ENCODE results near the gene RAD51B.

The RAD51B gene

DNA sequence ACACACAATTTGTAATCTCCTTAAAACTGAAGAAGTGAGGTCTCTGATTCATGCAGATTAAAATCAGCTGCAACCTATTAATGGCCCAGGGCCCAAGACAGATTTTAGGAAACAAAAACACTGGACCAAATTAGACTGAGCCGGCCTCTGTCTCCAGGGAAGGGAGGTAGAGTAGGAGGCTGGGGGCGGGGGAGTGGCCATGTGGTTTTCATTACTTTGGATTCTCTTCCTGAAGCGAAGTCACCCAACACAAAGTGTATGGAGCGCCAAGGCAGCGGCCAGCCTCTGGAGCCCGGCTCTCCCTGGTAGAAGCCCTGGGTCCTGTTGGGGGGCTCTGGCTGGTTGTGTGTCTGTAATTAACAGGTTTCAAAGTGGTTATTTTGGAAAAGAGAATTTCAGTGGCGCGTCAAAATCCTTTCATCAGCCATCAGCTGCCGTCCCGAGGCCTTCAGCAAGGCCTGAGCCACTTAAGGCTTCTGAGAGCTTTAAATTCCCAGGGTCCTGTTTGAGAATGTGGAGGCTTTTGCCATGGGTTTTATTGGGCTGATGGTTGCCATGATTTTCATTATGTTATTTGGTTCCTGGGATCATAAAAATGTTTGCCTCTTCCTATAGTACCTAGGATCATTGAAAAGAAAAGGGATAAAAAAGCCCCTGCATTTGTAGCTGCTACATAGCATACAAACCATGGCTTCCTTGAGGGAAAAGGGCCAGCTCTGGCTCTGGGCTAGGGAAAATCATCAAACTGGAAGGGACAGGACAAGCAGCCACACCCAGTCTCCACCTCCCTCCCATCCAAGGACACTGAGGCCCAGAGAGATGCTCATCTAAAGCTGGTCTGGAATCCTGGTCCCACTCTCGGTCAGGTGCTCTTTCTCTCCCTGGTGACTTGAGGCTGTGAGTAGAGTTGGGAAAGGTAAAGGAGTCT lies 690.9 kb downstream of the RAD51B start:
- Mint-ChIP-seq H3K27me3 (ENCODE audit: low read depth) (no peaks in the 10 kb centered on the region), H3K27ac (no peak overlapping the region), H3K9me3 (no peaks in the 10 kb centered on the region), H3K4me3 (no peak overlapping the region), H3K4me1 (ENCODE audit: low read depth) (peaks cover 34% of the 10 kb centered on the region), H3K36me3 (ENCODE audit: low read depth) (no peaks in the 10 kb centered on the region)

DNA sequence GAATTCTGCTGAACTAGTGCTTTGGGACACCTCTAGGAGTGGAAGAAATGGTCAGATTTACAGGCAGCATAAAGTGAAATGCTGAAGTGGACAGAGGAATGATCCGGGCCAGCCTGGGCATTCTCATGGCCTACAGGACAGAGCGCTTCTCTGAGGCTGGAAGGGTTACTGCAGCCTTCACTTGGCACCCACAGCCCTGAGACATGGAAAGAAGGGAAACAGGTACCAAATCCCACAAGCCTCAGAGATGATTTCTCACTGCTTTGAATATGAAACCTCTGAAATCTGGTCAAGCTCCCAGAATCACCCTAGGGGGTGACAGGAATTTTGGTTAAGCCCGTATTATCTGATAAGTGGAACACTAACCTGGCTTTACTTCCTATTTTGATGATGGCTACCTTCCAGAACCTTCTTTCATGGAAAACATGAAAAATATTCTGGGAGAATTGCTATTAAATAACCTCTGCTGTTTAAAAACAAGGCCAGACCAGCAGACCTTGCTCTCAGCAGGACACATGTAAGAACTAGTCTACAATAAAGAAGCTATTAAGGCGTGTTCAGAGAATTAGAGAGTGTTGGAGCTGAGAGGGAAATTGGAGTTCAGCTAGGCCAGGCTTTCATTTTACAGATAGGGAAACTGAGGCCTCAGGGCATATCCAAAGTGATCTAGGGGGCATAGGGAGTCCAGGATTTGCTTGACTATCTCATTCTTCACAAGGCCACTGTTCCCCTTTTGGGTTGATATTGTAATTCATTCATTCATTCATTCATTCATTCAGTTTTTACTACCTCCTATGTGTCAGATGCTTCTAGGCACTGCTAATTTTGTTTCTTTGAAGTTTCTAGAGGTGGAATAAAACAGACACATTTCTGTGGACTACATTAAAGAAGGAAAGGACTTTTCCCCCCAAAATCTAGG lies 691.8 kb downstream of the RAD51B start:
- Mint-ChIP-seq H3K4me1 (ENCODE audit: low read depth) (peaks cover 29% of the 10 kb centered on the region), H3K27me3 (ENCODE audit: low read depth) (no peaks in the 10 kb centered on the region), H3K27ac (no peak overlapping the region), H3K9me3 (no peaks in the 10 kb centered on the region), H3K36me3 (ENCODE audit: low read depth) (no peaks in the 10 kb centered on the region), H3K4me3 (no peak overlapping the region)

DNA sequence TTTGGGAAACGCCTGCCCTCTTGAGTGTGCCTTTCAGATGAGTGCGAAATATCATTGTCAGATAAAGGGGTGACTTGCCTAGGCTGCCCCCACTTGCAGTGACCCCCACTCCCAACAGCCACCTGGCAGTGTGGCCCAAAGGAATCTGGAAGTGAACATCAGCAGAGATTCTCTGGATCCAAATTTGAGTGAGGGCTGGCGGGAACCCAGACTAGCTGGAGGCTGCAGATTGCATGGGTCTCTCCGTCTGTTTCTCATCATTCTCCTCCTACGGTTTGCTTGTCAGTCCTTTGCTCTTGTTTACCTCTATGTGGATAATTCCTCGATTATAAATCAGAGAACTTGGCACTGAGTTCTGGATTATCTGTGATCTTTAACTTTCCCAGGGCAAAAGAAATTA lies 692.5 kb downstream of the RAD51B start:
- no peak overlapping the region for H3K4me3 Mint-ChIP-seq
- H3K4me1 Mint-ChIP-seq (ENCODE audit: low read depth), result peaks cover 22% of the 10 kb centered on the region
- no peak overlapping the region for H3K27ac Mint-ChIP-seq

DNA sequence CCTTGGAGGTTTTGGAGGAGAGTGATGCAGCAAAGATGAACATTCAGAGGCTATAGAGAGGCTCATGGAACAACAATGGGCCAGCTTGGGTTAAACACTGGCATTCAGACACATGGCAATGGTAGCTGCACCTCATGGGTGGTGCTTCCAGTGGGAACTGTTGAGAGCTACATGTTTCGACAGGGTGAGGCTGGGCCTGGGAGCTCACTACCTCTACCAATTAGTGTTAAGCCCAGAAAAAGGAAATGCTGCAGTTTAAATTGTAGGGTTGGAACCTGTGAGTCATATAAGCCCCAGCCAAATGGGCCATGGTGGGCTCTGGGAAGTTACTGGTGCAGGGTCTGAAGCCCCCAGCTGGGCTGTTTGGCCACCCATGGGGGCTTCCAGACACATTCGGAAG lies 693.6 kb downstream of the RAD51B start:
- no peaks in the 10 kb centered on the region for H3K36me3 Mint-ChIP-seq (ENCODE audit: low read depth)
- H3K27ac Mint-ChIP-seq, result no peak overlapping the region
- H3K9me3 Mint-ChIP-seq, result no peaks in the 10 kb centered on the region
- peaks cover 11% of the 10 kb centered on the region for H3K4me1 Mint-ChIP-seq (ENCODE audit: low read depth)
- no peak overlapping the region for H3K4me3 Mint-ChIP-seq
- H3K27me3 Mint-ChIP-seq (ENCODE audit: low read depth), result no peaks in the 10 kb centered on the region

More for the DNA sequence above, 692.5 kb downstream of the RAD51B start:
- Mint-ChIP-seq H3K9me3 (no peaks in the 10 kb centered on the region), H3K36me3 (ENCODE audit: low read depth) (no peaks in the 10 kb centered on the region), H3K27me3 (ENCODE audit: low read depth) (no peaks in the 10 kb centered on the region)

DNA sequence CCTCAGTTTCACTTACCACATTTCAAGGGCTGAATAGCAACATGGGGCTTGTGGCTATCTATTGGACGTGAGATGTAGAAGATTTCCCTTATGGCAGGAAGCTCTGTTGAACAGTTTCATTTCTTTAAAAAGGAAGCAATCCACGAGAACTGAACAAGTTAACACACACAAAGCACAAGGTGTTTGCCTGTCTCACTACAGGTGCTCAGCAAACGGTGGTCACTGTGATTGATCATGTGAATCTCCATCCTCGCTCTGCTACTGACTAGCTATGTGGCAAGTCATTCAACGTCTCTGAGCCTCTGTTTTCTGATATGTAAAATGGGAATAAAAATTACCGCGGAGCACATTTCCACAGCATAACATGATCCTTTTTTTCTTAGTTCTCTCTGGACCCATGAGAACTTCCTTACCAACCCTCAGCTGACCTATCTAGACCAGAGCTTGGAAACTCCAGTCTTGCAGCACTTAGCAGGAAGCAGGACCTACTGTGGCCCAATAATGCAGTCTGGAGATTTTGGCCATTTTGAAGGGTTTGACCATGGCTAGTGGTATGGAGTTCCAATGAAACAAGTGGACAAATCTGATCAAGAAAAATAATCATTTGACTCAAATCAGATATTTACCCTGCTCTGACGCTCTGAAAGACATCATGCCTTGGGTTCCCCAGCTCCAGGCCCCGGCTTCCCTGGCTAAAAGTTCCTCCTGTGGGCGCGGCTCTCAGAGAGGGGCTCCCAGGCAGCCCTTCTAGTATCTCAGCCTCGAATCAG lies 694.4 kb downstream of the RAD51B start:
- Mint-ChIP-seq H3K36me3 (ENCODE audit: low read depth) (no peaks in the 10 kb centered on the region), H3K9me3 (no peaks in the 10 kb centered on the region), H3K27ac (no peak overlapping the region), H3K4me3 (no peak overlapping the region), H3K27me3 (ENCODE audit: low read depth) (no peaks in the 10 kb centered on the region), H3K4me1 (ENCODE audit: low read depth) (peaks cover 11% of the 10 kb centered on the region)

DNA sequence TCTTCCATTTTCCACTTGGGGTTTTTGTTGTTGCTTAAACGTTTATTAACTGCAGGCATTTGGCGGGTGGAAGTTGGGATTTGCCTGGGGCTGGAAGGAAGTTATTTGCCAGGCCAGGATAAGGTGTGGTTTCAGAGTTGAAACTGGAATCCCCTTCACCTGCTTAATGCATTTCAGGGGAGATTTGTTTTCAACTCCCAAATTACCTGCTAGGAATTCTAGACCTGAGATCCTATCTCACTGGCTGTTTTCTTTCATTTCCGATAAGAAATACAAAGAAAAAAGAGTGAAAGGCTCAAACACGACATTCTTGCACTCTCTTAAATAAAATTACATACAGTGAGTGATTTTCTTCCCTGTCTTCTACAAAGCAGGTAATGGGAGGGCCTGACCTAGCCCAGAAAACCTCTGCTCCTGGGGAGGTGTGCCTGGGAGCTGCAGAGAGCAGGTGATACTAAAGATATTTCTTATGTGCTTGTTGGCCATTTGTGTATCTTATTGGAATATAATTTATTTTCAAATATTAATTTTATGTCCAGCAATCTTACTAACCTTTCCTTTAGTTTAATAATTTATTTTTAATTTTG lies 695.1 kb downstream of the RAD51B start:
- H3K4me1 Mint-ChIP-seq (ENCODE audit: low read depth), result peaks cover 11% of the 10 kb centered on the region
- no peak overlapping the region for H3K27ac Mint-ChIP-seq
- no peaks in the 10 kb centered on the region for H3K27me3 Mint-ChIP-seq (ENCODE audit: low read depth)
- H3K9me3 Mint-ChIP-seq, result no peaks in the 10 kb centered on the region
- no peaks in the 10 kb centered on the region for H3K36me3 Mint-ChIP-seq (ENCODE audit: low read depth)
- H3K4me3 Mint-ChIP-seq, result no peak overlapping the region

DNA sequence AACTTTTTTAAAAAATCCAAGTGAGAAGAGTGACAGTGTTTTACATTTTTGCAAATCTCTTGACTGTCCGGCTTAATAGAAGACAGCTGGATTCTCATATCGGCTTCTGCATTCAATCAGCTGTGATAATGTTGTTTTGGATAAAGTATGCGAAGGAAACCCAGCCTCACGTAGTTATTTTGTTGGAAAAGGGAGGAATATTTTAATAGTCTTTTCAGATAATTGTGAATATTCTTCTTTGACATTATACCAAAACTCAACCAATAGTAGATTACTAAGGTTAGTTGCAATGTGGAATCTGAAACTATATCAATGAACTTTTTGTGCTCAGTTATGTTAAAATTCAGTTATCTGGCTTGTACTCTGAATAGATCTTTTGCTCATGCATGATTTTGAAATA lies 696.8 kb downstream of the RAD51B start:
- H3K27ac Mint-ChIP-seq, result no peak overlapping the region
- no peaks in the 10 kb centered on the region for H3K9me3 Mint-ChIP-seq
- H3K4me3 Mint-ChIP-seq, result no peak overlapping the region
- H3K27me3 Mint-ChIP-seq (ENCODE audit: low read depth), result no peaks in the 10 kb centered on the region
- H3K36me3 Mint-ChIP-seq (ENCODE audit: low read depth), result no peaks in the 10 kb centered on the region
- peaks cover 11% of the 10 kb centered on the region for H3K4me1 Mint-ChIP-seq (ENCODE audit: low read depth)

DNA sequence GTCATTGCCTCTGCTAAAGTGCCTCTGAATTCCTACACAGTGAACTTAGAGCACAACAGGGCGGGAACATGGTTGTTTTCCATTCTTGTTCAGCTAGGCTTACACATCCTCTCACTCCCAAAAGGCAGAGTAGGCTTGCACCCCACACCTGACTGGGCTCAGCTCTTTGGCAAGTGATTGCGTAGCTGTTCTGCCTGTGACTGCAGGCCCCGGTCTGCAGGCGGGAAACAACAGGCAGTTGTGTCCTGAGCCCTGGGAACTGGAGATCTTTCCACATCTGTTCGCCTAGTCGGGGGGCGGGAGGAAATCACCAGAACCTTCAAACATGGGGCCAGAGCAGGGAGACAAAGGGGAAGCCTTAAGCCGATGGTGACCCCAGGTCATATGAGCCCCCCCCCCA lies 698.6 kb downstream of the RAD51B start:
- Mint-ChIP-seq H3K27ac (no peak overlapping the region), H3K27me3 (ENCODE audit: low read depth) (no peaks in the 10 kb centered on the region), H3K4me1 (ENCODE audit: low read depth) (peaks cover 4% of the 10 kb centered on the region)

DNA sequence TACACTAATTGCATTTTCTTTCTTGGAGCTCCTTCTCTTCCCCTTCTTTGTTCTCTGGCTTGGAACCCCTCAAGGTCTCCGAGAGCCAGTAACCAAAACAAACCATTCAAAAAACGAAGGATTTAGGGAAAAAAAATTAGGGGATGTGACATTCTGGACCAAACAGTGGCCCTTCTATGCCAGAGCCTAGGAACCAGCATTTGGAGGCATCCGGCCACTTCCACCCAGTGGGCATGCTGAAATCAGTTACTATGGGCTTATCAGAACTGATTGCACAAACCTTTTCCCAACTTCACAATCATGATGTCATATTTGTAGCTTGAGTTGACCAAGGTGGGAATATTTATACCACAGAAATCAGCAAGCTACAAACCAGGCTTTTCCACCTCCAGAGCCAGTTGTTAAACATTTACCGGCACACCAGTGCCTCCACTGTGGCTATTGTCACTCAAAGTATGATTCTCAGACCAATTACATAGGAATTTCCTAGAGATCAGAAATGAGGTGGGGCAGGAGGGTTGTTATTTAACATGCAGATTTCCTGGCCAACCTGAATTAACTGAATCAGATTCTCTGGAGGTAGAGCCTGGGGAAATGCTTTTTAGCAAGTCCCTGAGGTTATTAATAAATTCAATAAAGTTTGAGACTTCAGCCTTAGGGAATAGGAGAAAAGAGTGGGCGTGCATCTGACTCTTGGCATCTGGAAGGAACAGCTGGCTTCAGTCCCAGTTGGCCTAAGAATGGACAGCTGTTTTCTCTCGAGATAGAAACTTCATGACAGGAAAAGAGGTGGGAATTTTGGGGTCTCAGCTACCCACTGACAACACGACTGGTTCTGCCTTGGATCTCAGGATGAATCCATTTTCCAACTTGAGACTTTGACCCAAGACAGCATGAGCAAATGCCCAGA lies 699.4 kb downstream of the RAD51B start:
- Mint-ChIP-seq H3K9me3 (no peaks in the 10 kb centered on the region), H3K27ac (no peak overlapping the region), H3K27me3 (ENCODE audit: low read depth) (no peaks in the 10 kb centered on the region), H3K4me3 (no peak overlapping the region), H3K4me1 (ENCODE audit: low read depth) (peaks cover 1% of the 10 kb centered on the region), H3K36me3 (ENCODE audit: low read depth) (no peaks in the 10 kb centered on the region)

More for the DNA sequence above, 698.6 kb downstream of the RAD51B start:
- Mint-ChIP-seq H3K9me3 (no peaks in the 10 kb centered on the region), H3K36me3 (ENCODE audit: low read depth) (no peaks in the 10 kb centered on the region), H3K4me3 (no peak overlapping the region)

DNA sequence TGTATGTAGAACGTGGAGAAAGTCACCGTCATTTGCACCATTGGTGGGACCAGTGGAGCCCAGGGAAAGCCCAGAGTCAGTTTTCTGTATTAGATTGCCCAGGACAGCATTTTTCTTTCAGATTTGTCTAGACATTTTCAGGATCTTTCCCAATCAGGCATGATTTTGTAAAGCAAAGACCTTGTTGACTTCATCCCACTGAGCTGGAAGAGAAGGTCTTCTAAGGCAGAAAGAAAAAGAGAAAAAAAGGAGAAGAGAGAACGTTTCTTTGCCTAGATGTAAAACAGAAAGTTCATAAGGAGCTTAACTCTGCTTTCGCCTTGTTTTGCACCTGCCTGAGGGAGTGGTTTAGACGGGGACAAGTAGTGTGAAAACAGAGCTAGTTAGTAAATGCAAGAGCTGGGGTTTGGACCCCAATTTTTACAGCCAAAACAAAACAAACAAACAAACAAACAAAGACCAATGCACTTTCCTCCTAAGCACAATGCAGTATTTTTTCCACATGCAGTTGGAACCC lies 700.1 kb downstream of the RAD51B start:
- Mint-ChIP-seq H3K4me3 (no peak overlapping the region), H3K9me3 (no peaks in the 10 kb centered on the region), H3K27me3 (ENCODE audit: low read depth) (no peaks in the 10 kb centered on the region), H3K36me3 (ENCODE audit: low read depth) (no peaks in the 10 kb centered on the region), H3K4me1 (ENCODE audit: low read depth) (no peaks in the 10 kb centered on the region), H3K27ac (no peak overlapping the region)

DNA sequence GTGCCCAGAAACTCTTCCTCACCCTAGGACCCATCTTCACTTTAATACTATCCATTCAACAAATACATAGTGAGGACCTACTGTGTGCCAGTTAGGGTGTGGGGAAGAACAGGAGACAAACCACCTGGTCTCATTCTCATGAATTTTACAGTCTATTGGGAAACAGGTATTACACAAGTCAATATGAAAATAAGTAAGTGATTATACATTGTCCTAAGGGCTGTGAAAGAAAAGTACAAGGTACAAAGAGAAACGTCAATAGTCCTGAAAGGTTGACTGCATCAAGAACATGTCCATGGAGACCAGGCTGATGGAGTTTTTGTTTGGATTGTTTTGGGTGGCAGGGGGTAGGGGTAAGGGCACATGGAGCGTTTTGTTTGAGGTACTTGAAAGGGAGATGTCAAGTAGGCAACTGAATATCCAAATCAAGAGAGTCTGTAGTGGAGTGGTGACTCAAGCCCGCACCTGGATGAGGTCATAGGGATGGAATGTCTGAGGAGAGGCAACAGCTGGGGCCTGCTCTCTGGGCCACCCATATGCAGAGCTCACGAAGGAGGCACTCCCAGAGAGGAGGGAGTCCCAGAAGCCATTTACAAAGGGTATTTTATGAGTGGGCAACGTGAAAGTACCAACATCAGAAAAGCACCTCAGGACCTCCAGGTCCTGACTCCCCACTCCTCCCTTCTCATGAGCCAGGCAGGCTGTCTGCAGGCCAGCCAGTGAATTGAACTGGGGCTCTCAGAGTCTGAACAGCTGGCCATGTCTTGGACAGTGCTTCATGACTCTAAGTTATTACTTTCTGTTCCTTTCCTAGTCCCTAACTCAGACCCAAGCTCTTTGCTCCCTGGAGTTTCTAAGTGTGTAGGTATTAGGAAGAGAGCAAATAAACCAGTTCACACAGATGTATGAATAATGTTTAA lies 701.3 kb downstream of the RAD51B start:
- H3K4me3 Mint-ChIP-seq, result no peak overlapping the region
- no peaks in the 10 kb centered on the region for H3K4me1 Mint-ChIP-seq (ENCODE audit: low read depth)
- no peaks in the 10 kb centered on the region for H3K36me3 Mint-ChIP-seq (ENCODE audit: low read depth)
- H3K27ac Mint-ChIP-seq, result no peak overlapping the region
- H3K9me3 Mint-ChIP-seq, result no peaks in the 10 kb centered on the region
- no peaks in the 10 kb centered on the region for H3K27me3 Mint-ChIP-seq (ENCODE audit: low read depth)

DNA sequence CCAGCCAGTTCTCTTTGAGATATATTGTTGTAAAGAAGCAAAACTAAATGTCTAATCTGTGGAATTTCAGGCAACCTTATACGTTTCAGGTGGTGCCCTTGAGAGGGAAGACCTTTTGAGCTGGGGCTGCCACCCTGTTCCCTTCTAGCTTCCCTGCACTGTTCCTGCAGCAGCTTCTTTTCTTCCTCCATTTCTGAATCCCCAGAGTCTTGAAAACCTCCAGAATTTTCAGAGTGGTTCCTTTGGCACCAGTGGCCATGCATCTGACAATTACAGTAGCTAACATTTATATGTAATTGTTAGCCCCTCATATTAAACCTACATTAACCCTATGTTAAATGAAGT lies 702.0 kb downstream of the RAD51B start:
- H3K4me1 Mint-ChIP-seq (ENCODE audit: low read depth), result no peaks in the 10 kb centered on the region
- H3K27ac Mint-ChIP-seq, result no peak overlapping the region
- H3K9me3 Mint-ChIP-seq, result no peaks in the 10 kb centered on the region
- no peaks in the 10 kb centered on the region for H3K36me3 Mint-ChIP-seq (ENCODE audit: low read depth)
- no peaks in the 10 kb centered on the region for H3K27me3 Mint-ChIP-seq (ENCODE audit: low read depth)
- H3K4me3 Mint-ChIP-seq, result no peak overlapping the region

Measured in T-helper 1 cell treated with Interleukin-12 subunit alpha and Interleukin-12 subunit beta and Interleukin-4 antibody, amounts not matched to agents 30 μg/mL and 1 μg/mL, for 36 hours (primary cell).